Measurements from ENCODE around the gene WNT3.

WNT3 gene

GRCh38 chr17:46833840-46834208, 15.3 kb upstream of the WNT3 start:
- no peak for DNase-seq

DNA sequence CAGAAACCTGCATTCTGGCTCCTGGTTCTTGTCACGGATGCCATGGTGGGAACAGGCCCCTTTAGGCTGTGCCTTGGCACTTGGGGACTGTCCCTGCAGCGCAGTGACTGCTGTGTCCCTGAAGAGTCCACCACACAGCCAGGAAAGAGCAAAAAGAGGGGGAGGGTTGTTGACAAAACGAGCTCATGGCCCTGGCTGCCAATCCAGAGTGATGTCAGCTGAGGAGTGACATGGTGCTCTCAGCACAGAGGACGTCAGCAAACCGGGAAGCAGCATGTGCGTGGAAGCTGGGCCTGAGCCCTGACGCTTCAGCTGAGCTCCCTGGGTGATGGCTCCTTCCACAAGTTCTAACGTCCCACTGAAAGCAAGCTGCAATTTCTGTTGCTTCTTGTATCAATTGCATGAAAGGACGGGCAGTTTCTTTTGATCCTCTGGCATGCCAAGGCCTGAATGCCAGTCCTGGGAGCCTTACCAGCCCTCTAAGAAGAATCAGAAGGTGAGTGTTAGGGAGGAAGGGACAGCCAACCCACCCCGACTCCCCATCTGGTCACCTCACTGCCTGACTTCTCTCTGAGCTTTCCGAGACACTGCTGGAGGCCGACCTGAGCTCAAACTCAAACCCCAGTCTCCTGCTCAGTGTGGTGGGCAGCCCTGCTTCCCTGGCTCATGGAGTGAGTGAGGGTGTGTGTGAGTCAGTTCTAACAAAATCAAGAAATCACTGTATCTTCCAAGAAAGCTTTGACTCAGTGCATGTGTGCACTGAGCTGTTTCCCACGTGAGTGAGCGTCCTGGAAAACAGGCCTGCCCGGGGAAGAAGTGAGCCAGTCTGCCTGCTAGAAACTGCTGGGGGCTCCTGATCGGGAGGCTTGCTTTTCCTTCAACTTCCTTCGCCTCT, 14.7 kb upstream of the WNT3 start:
- DNase-seq: no peak

DNA sequence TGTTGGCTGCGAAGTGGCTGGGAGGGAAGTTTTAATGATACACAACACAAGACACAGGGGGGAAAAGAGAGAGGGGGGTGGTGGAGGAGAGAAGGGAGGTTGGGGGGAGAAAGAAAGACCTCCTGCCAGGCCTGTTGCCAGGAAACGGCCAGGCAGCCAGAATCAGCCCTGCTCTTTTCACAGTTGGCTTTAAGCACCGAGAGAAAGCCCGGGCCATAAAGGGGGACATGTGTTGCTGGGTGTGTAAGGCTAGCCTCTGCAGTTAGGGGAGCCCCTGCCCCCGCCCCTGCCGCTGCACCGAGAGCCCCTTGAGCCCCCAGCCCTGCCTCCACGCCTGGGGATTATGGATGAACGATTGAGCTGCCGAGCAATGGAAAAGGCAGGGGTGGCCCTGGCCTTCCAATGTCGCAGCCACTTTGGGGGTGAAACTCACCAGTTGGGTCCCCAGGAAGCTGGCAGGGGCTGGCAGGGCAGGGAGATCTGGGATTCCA, 13.9 kb upstream of the WNT3 start:
- no peak for DNase-seq

GRCh38 chr17:46831573-46832330, 13.3 kb upstream of the WNT3 start:
- DNase-seq: no peak

GRCh38 chr17:46827274-46827673, 8.8 kb upstream of the WNT3 start:
- no peak for DNase-seq

GRCh38 chr17:46826116-46826515, 7.6 kb upstream of the WNT3 start:
- no peak for DNase-seq

DNA sequence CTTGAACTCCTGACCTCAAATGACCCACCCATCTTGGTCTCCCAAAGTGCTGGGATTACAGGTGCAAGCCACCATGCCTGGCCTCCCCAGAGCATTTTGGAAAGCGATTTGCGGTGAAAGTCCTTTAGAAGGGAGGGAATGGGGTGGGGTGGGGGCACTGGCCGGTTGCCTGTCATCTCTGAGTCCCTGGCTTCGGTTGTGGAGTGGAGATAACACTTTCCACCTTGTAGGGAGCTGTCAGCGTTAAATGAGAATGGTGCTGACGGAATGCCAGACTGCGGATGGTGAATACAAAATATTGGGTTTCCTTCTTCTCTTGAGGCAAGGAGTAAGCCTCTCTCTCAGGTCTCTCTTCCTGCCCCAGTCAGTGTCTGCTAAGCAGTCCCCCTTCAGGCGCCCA, 5.2 kb upstream of the WNT3 start:
- DNase-seq: no peak

DNA sequence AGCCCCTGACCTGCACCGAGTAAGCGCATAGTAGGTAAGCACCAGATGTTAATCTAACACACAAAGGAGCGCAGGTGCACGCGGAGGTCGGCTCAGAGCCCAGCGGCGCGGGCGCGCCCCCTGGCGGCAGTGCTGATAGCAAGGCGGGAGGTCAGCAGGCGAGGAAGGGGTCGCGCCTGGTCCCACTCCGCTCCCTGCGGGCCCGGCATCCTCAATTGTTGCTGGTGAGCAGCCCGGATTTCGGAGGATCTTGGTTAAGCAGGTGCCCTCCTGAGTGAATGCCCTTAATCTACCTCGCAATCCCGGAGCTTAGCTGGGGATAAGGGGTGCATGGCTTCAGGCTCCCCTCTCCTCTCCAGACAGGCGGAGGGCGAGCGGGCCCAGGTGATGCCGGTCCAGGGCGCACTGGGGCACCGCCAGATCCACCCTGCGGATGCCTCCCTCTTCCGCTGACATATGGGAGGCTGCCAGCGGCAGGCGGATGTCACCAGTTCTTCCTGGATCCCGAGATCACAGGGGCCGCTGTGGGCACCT, 4.0 kb upstream of the WNT3 start:
- DNase-seq: no peak

DNA sequence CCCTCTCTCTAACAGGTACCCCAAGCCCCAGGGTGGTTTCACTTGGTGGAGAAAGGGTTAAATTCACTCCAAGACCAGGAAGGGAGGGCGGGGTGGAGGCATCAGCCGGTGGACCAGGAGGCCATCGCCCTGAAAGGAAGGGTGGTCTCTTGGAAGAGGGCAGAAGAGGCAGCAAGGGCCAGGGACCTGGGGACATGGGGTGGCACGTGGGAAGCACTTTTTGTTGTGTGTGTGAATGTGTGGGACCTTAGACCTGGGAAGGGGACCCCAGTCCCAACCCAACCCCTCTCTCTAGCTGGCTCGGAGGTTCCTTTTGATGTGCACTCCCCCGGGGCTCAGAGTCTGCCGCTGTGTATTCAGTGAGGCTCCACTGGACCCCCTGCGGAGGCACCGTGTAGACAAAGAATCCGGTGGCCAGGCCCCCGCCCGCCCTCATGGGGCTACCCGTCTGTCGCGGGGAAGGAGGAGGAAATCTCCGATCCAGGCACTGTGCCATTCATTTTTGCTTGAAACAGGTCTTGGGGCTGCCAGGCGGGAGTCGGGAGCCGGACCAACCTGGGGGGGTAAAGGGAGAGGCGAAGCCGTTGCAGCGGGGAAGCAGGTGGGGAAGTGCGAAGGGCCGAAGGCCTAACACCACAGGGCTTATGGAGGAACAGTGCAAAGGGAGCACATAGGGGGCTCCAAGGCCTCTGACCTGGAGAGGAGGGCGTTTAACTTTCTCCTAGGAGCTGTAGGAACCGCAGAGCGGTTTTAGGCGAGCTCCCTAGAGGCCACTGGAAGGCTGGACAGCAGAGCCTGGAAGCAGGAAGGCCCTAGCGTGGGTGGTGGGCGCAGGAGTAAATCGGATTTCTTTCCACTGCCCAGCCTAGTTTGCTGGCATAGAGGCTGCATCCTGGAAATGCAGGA, 3.2 kb upstream of the WNT3 start:
- DNase-seq: no peak

DNA sequence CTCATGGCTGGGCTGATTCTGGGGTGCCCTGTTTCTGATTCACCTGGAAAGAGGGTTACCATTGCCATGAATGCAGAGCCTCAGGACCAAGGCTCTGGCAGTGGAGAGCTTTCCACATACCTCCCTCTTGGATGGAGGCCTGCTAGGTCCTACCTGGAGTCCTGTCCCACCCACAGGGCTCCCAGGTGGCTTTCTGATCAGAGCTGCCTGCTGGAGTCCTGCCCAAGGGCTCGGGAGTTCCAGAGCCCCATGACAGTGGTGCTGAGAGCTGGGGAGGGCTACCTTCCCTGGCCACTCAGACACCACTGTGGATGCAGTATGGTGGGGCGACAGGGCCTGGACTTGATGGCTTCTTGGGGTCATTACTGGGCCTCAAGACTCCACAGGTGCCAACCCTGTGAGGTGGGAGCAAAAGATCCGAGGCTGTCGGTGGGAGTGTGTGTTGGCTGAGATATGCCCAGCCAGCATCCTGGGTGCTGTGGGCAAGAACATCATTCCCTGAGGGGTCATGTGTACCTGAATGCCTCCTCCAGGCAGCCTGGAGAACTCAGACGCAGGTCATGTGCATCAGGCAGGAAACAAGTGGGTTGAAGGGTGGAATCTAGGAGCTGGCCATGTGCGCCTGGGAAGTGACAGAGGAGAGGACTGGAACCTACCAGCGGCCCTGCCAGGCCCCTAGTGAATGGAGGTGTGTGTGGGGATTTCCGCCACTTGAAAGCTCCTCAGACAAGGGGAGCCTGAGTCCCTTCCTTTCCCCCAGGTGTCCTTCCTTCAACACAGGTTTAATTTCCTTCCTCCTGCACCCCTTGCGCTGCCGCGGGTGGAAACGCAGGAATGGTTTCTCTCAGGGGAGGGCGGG, 2.3 kb upstream of the WNT3 start:
- DNase-seq: no peak

GRCh38 chr17:46819906-46820351, 1.4 kb upstream of the WNT3 start:
- no peak for DNase-seq

DNA sequence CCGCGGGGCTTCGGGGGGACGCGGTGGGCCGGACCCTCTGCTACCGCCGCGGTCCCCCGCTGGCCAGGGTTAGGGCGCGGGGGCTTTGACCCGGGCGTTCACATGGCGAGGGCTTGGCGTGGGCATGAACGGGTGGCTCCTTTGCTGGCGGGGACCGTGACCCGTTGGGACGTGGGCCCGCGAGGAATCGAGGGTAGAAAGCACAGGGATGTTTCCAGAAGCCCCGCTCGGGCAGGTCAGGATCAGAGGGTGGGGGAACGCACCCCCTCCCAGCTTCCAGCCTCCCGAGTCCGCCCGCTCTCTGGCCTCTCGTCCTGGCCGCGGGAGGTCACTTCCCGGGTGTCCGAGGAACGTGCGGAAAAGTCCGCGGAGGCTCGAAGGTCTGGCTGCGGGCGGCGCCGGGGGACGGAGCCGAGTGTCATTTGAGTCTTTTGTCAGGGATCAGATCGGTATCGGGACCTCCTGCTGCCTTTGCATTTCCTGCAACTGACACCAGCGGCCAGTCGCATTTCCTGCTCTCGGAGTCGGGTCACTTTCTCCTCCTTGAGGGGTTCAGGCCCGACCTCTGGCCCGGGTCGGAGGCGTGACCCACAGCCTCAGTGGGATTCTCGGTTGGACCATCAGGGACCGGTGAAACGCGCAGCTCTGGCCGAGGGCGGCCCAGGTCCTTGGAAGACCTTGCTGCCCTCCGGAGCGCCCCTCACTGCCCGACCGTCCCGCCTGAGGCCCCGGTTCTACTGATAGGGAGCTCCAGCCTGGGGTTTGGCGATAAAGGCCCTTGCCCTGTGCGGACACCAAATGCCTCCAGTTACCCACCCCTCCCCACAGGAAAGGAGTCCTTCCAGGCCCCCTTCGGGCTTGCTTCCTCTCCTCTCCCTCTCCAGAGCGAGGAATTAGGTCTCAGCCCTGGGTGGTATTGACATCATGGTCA, 702 bp upstream of the WNT3 start:
- DNase-seq: no peak

DNA sequence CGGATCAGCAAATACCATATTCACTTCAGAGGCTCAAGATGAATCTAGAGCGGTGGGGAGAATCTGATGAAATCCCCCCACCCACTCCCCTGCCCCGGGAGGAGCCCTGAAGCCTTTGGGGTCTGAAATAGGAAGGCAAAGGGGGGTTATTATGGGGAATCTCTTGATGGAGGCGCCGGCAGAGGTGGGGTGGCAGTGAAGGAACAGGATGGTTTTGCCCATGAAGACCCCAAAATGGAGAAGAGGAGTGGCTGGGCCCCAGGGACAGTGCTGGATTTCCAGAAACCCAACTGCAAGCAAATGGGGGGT, 637 bp downstream of the WNT3 start:
- DNase-seq: no peak

DNA sequence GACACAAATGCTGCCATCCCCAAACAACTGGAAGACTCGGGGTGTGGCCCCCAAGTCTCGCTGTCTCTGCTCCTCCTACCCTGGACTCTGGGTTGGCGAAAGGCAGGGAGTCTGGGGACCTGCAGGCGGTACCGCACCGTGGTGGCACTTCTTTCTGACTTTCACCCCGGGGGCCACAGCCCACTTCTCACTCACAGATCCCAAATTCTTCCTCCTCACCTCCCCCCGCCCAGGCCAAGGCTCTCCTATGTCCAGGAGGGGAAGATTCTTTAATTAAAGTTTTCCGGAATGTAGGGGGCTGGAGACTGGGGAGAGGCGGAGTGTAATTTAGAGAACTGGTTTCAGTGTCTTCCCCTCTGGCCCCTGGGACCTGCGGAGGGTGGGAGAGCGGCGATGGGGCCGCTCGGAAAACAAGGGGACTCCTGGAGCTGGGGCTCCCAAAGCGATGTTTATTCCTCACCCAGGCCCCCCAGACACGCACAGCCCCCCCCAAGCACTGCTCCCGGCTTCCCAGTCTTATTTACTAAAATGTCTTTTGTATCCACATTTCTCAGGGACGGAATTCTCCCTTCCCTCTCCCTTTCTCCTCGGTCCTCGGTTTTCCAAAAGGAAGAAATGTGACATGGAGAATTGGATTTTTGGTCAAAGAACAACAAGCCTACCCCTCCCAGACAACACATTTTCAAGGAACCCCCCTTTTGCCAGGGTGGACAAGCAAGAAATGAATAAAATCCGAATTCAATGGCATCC, 1.2 kb downstream of the WNT3 start:
- DNase-seq: no peak

DNA sequence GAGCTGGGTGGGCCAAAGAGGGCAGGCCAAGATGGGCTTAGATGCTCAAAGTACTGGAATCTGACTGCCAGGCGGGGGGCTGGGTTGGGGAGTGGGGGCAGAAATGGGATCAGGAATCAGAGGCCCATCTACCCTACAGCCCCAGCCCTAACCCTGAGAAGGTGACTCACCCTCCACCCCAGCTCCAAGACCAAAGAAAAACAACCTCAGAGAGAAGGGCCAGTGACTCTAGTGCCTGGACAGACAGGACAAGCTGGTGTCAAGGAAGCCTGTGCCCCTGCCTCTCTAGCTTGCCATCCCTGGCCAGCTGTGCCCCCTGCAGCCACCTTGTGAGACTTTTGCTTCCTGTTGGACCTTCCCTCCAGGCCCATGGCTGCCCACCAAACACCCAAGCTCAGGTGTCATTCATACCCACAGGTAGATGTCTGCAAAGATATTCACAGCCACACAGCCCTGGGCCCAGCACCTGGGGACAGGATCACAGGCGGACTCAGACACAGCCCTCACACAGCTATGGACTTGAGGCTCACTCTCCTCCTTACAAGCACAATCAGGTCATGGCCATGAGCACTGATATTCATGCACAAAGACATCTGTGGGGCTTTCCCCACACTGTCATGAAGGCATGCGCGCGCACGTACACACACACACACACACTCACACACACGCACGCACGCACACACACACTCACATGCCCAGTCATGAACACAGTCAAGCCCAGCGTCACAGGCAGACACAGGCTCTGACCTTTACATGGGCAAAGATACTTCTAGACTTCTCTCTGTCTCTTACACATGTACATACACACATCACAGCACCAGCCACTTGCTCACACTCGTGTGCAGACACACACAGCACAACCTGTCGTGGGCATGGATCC, 2.8 kb downstream of the WNT3 start:
- no peak for DNase-seq

DNA sequence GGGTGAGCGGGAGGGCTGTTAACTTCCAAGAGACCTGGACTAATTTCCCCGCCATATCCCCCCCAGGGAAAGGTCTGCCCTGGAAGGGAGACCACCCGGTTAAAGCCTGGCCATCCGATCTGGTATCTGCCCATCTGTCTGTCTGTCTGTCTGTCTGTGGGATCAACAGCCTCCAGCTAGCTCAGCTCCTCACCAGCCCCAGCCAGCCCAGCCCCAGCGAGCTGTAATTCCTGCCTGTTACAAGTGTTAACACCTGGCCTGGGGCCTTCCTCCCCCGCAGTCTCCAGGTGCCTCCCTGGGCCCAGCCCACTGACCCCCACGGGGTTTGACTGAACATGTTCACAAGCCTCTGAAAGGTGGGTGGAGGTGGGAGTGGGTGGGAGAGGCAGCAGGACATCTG, 4.0 kb downstream of the WNT3 start:
- DNase-seq: no peak

- no peak for DNase-seq
Observed at GRCh38 chr17:46813920-46814319, 4.6 kb downstream of the WNT3 start.

DNA sequence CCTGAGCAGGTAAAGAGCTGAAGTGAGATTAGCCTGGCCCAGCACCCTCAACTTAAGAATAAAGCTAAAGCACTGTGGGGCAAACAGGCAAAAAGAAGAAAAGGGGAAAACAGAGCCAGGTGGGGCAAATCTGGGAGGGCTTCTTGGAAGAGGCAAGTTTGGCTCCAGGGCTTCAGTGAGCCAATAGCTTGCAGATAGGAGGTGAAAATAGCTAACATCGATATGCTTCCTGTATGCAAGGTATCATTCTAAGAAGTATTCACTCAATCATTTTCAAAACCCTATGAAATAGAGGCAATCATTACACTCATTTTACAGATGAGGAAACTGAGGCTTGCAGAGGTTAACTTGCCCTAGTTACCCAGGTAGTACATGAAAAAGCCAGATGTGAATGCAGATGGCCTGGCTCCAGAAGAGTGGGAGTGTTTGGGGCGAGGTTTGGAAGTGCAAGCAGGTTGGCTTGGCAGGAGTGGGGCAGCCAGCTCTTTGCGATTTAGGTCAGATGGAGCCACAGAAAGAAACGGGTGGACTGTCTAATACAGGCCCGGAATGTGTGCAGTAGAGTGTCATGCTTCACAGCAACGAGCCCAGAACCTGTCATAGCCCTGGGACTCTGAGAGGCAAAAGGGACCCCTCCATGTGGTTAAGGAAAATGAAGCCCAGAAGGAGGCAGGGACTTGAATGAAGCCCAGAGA, 5.7 kb downstream of the WNT3 start:
- DNase-seq: no peak
